HG03095 (cell line): Measurements from ENCODE around the gene MAN2B1.
"Not testable (repeated sequence)": the region's sequence is repeated elsewhere in the genome, so short reads cannot be mapped to it uniquely, and the experiment has no call there.

Experiments
- ATAC-seq: cut with Tn5 transposase; IDR thresholded peaks from one replicate; pipeline ENCODE4 v1.9.1; 2021; ENCODE audit warnings: moderate library complexity; ENCODE audit not compliant: unreplicated experiment

The MAN2B1 gene

DNA sequence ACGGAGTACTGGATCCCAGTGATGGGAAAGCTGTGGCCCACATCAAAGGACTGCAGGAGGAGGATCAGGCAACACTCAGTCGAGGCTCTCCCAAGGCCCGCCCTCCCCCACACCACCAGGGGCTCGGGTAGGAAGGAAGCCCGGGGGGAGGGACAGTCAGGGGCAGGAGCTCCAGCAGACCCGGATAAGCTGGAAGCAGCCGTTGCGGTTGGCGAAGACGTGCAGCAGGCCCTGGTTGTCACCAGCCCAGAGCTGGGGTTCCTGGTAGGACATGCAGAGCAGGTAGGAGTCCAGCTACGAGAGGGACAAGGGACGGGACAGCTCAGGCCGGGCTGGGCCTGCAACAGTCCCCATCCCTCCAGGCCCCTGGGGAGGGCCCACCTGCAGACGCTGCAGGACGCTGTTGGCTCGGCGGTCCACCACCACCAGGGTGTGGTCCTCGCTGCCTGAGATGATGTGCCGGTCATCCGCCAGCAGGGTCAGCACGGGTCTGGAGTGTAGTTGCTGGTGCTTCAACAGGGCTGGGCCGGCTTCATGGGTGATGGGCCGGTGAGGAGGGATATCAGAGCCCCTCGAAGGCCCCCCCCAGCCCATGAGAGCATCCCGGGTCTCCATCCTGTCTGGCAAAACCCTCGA, 23.2 kb upstream of the MAN2B1 start:
- ATAC-seq = no peak

DNA sequence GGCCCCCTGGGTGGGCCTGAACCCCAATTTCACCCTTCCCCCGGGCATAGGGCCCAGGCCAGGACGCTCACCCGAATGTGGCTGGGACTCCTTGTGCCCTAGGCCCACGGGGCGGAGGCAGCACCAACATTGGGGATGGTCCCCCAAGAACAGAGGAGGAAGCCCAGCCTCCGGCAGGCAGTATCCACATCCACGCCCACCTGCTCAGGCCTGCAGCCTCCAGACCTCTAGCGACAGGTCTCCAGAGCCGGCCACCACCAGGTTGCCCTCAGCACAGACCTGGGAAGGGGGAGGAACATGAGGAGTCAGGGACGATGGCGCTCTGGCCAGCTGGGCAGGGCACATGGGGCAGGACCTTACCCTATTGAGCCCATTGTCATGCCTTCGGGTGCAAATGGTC, 22.5 kb upstream of the MAN2B1 start:
- ATAC-seq = no peak

DNA sequence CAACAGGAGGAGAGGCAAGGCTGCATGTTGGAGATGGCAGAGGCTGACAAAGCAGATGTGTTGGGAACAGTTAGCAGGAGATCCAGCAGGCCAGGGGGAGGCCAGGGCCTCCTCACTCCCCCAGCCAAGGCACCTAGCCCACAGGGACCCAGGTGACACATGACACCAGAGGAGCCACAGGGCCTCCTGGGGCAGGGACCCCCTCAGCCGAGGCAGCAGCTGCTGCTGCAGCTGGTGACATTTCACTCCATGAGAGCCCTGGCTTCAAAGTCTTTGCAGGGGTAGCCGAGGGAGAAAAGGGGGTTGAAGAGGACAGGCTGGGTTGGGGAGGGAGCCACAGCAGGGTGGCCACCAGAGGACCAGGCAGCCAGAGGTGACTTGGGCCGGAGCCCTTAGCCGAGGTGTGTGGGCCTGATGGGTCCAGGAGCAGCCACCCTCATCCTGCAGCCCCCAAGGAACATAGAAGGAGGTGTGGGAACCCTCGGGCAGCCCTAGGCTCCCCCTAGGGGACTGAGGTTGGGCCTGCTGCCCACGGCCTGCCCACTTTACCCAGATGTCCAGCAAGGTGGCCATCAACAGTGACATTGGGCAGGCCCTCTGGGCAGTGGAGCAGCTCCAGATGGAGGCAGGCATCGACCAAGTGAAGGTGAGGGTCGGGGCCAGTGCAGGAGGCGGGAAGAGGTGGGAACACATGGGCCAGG, 21.1 kb upstream of the MAN2B1 start, which contains the start of gene GNG14:
TSS of gene GNG14 (plus strand) at position 503 of the 701 bp plus-strand sequence. CDS start at position 554, 51 bp downstream.
- no peak for ATAC-seq

DNA sequence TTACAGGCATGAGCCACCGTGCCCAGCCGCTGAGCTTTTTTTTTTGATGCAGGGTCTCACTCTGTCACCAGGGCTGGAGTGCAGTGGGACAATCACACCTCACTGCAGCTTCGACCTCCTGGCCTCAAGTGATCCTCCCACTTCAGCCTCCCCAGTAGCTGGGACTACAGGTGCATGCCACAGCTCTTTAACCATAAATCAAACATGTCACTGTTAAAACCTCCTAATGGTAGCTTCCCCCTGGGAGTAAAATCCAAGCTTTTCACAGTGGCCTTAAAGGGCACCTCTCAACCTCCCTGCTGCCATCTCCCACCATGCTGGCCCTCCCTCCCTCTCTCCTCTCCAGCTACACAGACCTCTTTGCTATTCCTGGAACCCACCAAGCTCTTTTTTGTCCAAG, 19.3 kb upstream of the MAN2B1 start:
- ATAC-seq = no peak

DNA sequence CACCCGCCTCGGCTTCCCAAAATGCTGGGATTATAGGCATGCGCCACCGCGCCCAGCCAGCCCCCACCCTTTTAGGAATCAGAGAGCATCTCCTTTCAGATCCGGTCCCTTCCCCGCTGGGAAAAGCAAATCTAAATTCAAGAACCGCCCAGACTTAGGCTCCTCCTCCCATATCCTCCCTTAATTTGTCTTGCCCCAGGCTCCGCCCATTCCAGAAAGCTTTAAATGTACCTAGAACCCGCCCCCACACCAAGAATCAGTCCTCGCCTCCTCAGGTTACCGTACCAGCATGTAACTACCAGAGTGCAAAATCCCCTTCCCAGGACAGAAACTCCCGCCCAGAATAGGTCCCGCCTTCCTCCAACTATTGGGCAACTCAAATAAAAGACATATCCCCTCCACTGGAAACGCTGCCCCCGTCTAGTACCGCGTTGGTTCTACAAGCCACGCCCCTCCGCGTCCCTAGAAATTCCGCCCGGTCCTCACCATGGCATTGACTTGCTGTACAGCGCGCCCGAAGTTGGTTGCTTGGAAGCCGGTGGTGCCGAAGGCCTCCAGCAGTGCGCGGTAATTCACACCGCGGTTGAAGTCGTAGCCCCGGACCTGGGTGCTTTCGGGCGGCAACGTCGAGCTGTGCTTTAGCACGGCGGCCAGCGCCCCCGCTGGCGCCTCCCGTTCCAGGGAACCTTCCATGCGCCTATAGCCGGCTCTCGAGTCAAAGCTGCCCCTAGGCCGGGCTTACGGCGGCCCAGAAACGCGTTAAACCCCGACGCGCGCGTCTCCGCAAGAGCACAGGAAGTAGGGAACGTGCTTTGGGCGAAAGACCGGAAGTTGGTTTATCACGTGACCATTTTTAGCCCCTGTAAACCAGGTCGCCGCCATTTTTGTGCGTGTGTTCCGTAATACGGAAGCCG, 14.8 kb upstream of the MAN2B1 start, which contains the start of gene DHPS:
TSS of gene DHPS (minus strand) at position 807 of the 914 bp plus-strand sequence. CDS start at position 693, 114 bp downstream.
- peak; percentile 67 for ATAC-seq

DNA sequence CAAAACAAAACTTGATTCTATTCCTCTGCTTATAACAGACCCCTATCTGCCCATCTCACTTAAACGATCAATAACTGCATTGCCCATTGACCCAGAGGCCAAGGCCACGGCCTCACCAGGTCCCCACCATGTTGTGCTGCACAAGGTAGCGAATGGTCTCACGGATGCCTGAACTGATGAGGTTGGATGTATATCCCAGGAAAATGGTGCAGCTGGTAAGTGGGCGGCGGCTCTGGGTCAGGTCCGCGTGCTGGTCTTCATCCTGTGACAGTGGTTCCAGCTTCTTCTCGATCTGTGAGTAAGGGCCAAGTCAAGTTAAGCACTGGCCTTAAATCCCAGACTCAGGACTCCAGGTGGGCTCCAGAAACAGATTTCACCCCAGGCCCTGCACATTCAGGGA, 13.5 kb upstream of the MAN2B1 start:
- ATAC-seq = no peak

DNA sequence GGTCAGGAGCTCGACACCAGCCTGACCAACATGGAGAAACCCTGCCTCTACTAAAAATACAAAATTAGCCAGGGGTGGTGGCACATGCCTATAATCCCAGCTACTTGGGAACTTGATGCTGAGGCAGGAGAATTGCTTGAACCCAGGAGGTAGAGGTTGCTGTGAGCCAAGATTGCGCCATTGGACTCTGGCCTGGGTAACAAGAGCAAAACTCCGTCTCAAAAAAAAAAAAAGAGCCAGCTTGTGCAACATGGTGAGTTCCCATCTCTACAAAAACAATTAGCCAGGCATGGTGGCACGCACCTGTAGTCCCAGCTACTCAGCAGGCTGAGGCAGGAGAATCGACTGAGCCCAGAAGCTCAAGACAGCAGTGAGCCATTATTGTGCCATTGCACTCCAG, 11.5 kb upstream of the MAN2B1 start:
- not testable (repeated sequence) for ATAC-seq

DNA sequence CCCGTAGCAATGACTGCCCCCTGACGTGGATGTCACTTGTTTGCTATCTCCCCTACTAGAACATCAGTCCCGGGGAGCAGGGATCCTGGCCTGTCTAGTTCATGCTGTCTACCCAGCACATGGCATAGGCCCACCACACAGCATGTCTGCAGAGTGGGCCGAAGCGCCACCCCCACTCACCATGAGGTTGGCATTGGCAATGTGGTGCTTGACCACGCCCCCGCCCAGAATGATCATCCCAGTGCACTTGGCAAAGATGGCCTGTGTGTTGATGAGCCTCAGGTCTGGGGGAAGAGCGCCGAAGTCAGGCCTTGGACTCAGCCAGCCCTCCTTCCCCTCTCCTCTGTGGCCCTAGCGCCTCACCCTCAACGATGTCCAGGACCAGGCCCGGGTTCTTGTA, 10.4 kb upstream of the MAN2B1 start:
- ATAC-seq = no peak

DNA sequence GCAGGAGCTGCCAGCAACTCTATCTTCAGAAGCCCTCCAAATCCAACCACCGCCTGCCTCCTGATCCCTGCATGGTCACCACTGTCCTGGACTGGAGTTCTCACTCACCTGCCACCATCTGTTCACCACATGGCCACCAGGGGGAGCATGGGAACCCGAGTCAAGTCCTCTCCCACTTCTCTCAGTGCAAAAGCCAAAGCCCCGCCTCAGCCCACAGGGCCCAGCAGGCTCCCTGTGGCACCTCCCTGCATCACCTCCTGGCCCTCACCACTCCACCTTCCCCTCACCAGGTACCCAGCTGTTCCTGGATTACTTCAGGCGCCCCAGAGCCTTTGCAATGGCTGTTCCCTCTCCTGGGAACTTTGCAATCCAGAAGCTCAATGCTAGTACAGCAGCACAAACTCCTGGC, 9.8 kb upstream of the MAN2B1 start:
- ATAC-seq = no peak

DNA sequence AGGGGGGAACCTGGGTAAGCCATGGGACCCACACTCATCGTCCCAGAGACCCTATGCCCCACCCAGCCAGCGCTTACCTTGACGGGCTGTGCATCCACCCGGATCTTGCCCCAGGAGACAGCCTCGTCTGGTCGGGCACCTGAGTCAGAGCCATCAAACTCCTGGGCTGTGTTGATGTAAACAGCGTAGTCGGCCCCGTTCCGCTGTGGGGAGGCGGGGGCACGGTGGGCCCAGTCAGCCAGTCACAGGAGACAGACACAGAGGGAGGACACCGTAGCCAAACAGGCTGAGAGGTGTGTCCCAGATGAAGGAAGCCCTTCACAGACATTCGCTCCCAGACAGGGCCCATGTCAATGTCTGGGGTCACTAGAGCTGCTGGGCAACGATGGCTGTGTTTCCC, 9.4 kb upstream of the MAN2B1 start:
- ATAC-seq = no peak

DNA sequence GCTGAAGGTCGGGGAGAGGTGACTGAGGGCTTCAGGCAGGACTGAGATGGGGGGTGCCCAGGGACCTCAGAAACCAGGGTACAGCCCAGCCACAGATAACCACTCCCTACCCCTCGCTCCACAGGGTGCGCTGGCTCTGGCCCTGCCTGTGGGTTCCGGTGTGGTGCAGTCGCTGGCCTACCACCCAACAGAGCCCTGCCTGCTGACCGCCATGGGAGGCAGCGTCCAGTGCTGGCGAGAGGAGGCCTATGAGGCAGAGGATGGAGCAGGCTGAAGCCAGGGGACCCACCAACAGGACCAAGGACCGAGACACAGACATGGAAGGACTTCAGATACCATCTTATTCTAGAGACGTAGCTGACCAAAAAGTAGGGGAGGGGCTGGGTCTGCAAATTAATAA, 8.9 kb upstream of the MAN2B1 start:
- no peak for ATAC-seq

DNA sequence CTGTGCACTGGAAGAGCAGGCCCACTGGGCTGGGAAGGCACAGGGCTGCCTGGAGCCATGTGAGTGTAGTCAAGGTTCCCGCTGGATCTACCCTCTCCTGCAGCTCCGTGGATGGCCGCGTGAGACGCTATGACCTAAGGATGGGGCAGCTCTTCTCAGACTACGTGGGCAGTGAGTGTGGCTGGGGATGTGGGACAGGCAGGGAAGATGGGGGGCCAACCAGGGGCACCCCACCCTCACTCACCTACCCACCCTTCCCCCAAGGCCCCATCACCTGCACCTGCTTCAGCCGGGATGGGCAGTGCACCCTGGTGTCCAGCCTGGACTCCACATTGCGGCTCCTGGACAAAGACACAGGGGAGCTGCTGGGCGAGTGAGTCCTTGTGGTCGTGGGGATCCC, 6.2 kb upstream of the MAN2B1 start:
- ATAC-seq = no peak

DNA sequence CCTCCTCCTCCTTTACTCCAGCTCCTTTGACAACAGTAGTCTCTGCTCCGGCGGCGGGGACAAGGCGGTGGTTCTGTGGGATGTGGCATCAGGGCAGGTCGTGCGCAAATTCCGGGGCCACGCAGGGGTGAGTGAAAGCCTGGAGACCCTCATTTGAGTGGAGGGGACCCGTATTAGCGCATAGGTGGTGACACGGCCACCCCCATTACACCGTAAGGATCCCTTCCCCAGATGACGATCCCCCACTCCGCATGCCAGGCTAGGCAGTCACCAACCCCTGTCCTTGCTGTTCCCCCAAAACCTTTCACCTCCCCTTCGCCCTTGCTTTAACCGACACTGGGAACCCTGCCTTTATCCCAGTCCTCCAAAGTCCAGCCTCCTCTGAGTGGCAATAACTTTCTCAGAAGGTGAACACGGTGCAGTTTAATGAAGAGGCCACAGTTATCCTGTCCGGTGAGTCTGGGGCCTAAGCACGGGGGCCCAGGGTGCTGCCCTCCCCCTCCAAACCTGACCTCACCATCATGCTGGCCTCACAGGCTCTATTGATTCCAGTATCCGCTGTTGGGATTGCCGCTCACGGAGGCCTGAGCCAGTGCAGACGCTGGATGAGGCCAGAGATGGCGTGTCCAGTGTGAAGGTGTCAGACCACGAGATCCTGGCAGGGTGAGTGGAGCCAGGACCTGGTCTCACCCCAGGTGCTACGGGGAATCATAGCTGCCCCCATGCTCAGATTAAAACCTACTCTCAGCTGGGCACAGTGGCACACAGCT, 3.8 kb upstream of the MAN2B1 start:
- ATAC-seq = no peak

DNA sequence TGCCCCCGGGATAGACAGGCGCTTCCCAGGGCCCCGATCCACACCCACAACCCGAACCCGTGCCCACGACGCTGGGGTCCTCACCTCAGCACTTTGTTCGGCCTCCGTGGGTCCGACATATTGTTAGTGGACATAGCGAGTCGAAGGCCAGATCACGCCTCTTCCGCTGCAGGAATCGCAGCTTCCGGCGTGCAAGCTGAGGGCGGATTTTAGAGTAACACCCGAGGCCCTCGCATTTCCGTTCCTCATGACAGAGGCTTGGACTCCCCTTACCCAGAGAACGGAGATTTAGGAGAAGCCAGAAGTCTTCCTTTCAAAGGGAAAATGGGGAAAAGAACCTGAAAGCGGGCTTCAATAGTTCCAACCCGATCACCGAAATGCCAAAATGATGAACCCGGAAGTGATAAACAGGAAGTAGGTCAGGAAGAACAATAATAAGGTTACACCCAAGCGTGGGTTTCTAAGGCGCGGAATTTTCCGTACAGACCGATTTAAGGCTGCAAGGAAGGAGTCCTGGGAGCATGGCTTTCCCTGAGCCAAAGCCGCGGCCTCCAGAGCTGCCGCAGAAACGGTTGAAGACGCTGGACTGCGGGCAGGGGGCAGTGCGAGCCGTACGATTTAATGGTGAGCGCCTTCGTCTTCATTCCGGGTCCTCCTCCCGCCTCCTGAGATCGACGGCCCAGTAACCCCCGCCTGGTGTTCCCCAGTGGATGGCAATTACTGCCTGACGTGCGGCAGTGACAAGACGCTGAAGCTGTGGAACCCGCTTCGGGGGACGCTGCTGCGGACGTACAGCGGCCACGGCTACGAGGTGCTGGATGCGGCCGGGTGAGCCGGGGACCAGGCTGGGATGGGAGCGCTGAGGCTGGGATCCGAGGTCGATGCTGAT, 3.0 kb upstream of the MAN2B1 start:
- no peak for ATAC-seq

DNA sequence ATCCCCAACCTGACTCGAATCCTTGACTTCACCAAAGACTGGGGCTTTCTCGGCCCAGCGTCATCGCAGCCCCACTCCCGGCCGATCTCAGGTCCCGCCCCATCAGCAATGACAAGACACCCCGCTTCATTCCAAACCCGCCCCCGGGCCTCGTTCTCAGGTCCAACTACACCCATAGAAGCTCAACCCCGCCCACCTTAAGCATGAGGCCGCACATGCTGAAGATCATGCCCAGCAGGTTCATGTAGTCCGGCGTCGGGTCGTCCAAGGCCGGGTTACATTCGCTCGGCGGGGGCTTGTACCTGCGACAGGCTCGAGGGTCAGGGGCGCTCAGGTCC, 2.4 kb upstream of the MAN2B1 start:
- no peak for ATAC-seq

DNA sequence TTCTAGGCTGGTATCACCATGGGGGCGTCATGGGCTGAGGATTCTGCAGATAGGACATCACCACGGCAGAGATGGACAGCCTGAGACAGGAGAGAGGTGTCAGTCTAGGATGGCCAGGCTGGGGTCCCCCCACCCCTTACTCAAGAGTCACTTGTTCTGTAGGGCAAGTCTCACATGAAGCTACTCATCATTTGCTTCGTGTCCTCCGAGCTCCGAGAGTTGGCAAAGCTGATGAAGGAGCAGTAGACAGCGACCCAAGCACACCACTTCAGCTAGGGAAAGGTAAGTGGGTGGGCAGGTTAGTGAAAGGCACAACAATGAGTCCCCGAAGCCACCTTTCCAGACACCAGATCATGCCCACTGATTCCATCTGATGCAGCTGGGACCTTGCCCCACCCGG, 1.8 kb upstream of the MAN2B1 start:
- ATAC-seq = no peak

DNA sequence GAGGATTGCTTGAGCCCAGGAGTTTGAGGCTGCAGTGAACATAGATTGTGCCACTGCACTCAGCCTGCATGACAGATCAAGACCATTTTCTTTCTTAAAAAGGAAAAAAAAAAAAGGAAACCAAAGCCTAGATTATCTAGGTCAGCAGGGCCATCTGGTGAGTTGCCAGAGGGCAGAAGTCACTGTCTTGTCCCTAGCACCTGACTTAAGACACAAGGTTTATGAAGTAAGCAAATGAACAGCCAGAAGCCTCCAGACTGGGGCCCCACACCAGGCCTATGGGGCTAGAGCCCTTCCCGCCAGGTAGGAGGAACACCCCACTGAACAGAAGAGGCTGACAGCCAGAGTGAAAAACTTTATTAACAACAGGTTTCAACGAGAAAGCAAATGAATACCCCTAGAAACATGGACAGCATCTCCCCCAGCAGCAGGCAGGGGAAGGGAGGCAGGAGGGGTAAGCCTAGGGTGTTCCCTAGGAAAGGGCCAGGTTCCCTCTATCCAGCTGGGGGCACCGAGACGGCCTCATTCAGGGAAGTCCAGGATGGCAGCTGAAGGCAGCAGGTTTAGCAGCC, 1.3 kb upstream of the MAN2B1 start:
- no peak for ATAC-seq

DNA sequence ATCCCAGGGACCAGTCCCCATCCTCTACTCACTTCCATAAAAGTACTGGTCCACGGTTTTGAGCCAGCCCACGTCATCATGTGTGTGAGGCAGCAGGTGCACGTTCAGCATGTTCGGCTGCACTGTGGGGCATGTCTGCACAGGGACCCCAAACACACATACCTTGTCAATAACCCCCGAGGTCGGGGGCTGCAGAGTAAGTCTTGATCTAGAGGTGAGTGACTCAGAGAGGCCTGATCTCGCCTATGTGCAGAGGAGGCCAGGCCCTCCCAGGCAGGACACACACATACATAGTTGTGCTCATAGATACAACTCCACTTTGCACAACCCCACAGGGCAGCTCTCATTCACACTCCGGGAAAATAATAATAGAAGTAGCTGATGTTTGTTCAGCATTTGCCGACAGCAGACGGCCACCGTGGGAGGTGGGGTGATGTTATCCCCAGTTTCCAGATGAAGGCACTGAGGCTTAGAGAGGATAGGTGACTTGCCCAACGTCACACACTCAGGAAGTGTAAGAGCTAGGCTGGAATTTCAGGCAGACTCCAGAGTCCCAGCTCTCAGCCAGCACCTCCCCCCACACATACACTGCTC, 774 bp downstream of the MAN2B1 start:
- no peak for ATAC-seq

DNA sequence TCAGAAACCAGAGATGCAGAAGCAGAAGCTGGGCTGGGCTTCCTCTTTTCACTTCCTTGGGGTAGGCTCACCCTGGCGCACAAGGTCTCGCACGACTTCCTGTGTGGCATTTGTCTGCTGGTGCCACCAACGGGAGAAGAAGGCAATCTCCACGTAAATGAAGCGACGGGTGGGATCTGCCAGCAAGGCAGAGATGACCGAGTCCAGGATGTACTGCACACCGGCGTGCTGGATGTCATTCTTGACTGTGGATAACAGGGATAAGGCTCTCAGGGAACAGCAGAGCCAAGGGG, 1.3 kb downstream of the MAN2B1 start:
- no peak for ATAC-seq
